ENCODE data around the gene RHOD.

RHOD gene, protein sequence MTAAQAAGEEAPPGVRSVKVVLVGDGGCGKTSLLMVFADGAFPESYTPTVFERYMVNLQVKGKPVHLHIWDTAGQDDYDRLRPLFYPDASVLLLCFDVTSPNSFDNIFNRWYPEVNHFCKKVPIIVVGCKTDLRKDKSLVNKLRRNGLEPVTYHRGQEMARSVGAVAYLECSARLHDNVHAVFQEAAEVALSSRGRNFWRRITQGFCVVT

DNA sequence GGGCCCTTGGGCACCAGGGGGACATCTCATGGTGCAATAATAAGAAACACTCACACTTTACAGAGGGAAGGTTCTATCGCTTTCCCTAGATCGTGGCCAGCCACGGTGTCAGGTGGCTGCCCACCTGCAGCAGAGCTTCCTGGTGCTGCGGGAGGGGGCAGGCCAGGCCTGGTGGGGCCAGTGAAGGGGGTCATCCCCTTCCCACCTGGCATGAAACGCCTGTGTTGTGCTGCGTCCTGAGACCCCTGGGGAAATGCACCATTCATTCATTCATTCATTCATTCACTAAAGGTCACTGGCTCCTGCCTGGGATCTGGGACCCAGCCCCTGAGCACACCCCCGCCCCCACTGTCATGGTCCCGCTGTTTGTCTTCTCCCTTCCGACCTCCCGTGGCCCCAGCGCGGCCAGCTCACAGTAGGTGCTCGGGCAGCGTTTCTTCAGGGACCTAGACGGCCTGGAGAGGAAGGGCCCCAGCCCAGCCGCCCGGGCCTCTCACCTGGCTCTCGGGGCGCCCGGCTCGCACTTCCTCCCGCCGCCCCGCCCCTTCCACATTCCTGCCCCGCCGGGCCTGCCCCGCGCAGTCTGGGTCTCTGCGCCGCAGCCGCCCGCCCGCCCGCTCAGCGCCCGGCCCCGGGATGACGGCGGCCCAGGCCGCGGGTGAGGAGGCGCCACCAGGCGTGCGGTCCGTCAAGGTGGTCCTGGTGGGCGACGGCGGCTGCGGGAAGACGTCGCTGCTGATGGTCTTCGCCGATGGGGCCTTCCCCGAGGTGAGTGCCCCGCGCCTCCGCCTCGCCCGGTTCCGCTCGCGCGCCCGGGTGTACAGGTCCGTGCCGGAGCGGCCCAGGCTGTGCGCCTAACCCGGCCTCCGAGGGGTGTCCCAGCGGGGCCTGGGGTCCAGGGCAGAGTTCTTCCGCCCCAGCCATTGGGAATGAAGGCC lies at the start of gene RHOD:
Gene RHOD, plus strand, starts transcription at position 581 of the 938 bp plus-strand sequence. Its CDS starts 56 bp downstream, at position 637.
- H3K9me3 ChIP-seq (ENCODE audit: control insufficient read depth in 5 of 5, low read length in 5 of 5), result no peaks in the 10 kb centered on the region
- H3K4me3 ChIP-seq (ENCODE audit: low read depth in 1 of 5, low read length in 5 of 5), result peak within 1 kb of the TSS; percentile 56 to 75 (median 67)
- H3K27ac ChIP-seq (ENCODE audit: low read depth, low read length), result peak within 1 kb of the TSS; percentile 16
- no peaks in the 10 kb centered on the region for H3K36me3 ChIP-seq (ENCODE audit: control insufficient read depth in 5 of 5, insufficient read depth in 5 of 5, low read length in 5 of 5)
- H3K9ac ChIP-seq (ENCODE audit: low read length in 5 of 5), result peak within 1 kb of the TSS; percentile 38 to 79 (median 69)
- peaks cover 0 to 9% (median 6%) of the 10 kb centered on the region in 5 donors for H3K27me3 ChIP-seq (ENCODE audit: control insufficient read depth in 5 of 5, insufficient read depth in 4 of 5, low read length in 5 of 5)
- peaks cover 0 to 22% (median 21%) of the 10 kb centered on the region in 5 donors for H3K4me1 ChIP-seq (ENCODE audit: control insufficient read depth in 5 of 5, insufficient read depth in 5 of 5, low read length in 5 of 5)

DNA sequence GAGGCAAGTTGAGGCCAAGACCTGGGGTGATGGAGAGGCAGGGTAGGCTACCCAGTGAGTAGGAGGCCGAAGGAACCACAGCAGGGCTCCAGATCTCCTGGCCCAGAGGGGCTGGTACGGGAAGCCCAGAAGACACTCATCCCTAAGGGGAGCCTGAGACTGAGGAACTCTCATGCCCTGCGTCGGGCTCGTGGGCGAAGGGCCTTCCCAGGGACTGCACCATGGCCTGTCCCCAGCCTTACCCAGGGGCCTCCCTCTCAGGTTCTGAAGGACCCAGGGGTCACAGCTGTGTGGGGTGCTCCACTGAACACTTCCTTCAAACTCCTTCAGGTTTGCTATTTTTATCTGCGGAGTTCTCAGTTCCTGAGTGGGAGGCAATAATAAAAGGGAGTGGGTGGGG lies 49.5 kb upstream of the RHOD start:
- no peak overlapping the region for H3K9ac ChIP-seq (ENCODE audit: low read length in 5 of 5)
- H3K4me1 ChIP-seq (ENCODE audit: control insufficient read depth in 5 of 5, insufficient read depth in 5 of 5, low read length in 5 of 5), result peaks cover 0 to 19% (median 14%) of the 10 kb centered on the region in 5 donors
- no peaks in the 10 kb centered on the region for H3K9me3 ChIP-seq (ENCODE audit: control insufficient read depth in 5 of 5, low read length in 5 of 5)
- H3K36me3 ChIP-seq (ENCODE audit: control insufficient read depth in 5 of 5, insufficient read depth in 5 of 5, low read length in 5 of 5), result no peaks in the 10 kb centered on the region
- H3K27ac ChIP-seq (ENCODE audit: low read depth, low read length), result no peak overlapping the region
- H3K27me3 ChIP-seq (ENCODE audit: control insufficient read depth in 5 of 5, insufficient read depth in 4 of 5, low read length in 5 of 5), result no peaks in the 10 kb centered on the region
- H3K4me3 ChIP-seq (ENCODE audit: low read depth in 1 of 5, low read length in 5 of 5), result peak overlapping the region in 1 of 5 donors; percentile 49

DNA sequence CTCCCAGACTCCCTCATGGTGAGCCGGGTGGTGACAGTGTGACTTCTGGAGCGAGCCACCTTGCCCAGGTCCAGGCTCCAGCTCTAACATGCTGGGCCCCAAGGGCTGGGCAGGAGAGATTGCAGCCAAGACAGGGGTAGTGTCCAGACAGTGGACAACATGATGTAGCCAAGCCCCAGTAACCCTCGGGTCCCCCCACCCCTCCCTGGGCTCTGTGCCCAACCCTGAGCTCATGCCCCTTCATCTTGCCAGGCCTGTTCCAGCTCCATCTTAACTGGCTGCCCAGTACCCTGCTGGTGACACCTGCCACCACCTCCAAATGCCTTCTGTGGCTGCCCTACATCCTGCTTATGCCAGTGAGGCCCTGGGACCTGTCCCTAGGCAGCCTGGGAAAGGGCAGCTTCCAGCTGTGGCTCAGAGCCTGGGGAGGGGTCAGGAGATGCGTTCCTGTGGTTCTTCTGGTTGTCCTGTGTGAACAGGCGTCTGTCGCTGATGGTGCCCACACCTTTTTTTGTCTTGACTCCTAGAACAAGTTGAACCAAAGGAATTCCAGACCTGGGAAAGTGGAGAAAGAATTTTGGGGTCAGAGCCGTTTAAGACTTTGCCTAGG lies 46.2 kb upstream of the RHOD start:
- H3K4me1 ChIP-seq (ENCODE audit: control insufficient read depth in 5 of 5, insufficient read depth in 5 of 5, low read length in 5 of 5), result peaks cover 0 to 27% (median 14%) of the 10 kb centered on the region in 5 donors
- no peaks in the 10 kb centered on the region for H3K36me3 ChIP-seq (ENCODE audit: control insufficient read depth in 5 of 5, insufficient read depth in 5 of 5, low read length in 5 of 5)
- no peaks in the 10 kb centered on the region for H3K27me3 ChIP-seq (ENCODE audit: control insufficient read depth in 5 of 5, insufficient read depth in 4 of 5, low read length in 5 of 5)
- H3K27ac ChIP-seq (ENCODE audit: low read depth, low read length), result no peak overlapping the region
- H3K4me3 ChIP-seq (ENCODE audit: low read depth in 1 of 5, low read length in 5 of 5), result no peak overlapping the region
- no peaks in the 10 kb centered on the region for H3K9me3 ChIP-seq (ENCODE audit: control insufficient read depth in 5 of 5, low read length in 5 of 5)
- H3K9ac ChIP-seq (ENCODE audit: low read length in 5 of 5), result no peak overlapping the region

DNA sequence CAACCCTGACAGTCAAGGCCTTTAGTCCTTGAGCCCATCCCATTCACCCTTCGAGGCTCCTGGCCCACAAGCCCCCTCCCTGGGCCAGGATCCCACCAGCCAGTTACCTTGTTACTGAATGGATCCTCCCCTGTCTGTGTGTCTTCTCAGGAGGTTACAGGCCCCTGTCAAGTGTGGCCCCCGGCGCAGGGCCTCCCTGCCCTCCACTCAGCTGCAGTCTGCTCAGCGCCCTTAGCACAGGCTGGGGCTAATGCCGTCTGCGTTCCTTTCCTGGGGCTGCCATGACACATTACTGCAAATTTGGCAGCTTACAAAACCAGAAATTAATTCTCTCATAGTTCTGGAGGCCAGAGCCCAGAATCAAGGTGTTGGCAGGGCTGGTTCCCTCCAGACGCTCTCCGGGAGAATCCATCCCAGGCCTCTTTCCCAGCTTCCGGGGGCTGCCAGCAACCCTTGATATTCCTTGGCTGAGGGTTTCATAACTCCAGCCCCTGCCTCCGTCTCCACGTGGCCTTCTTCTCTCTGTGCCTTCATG lies 43.1 kb upstream of the RHOD start:
- Histone ChIP-seq H3K27me3 (ENCODE audit: control insufficient read depth in 5 of 5, insufficient read depth in 4 of 5, low read length in 5 of 5) (no peaks in the 10 kb centered on the region), H3K4me1 (ENCODE audit: control insufficient read depth in 5 of 5, insufficient read depth in 5 of 5, low read length in 5 of 5) (peaks cover 0 to 8% (median 0%) of the 10 kb centered on the region in 5 donors), H3K27ac (ENCODE audit: low read depth, low read length) (no peak overlapping the region), H3K4me3 (ENCODE audit: low read depth in 1 of 5, low read length in 5 of 5) (no peak overlapping the region), H3K9me3 (ENCODE audit: control insufficient read depth in 5 of 5, low read length in 5 of 5) (no peaks in the 10 kb centered on the region), H3K9ac (ENCODE audit: low read length in 5 of 5) (no peak overlapping the region), H3K36me3 (ENCODE audit: control insufficient read depth in 5 of 5, insufficient read depth in 5 of 5, low read length in 5 of 5) (no peaks in the 10 kb centered on the region)

DNA sequence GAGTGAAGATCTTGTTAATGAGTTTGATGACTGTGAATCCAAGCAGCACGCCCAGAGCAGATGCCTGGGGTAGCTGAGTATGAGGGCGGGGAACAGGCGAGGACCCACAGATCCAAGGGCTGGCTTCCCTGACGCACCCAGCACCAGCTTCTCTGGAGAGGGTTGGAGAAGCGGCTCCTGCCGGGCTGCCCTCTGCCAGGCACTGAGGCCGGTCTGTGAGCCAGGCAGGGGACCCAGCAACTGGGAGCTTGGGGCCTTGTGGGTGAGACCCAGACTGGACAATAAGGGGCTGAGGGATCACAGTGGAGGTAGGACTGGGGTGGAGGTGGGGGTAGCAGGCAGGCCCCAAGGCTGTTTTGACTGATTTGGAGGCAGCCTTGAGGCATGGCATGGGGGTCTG lies 42.3 kb upstream of the RHOD start:
- Histone ChIP-seq H3K9me3 (ENCODE audit: control insufficient read depth in 5 of 5, low read length in 5 of 5) (no peaks in the 10 kb centered on the region), H3K4me1 (ENCODE audit: control insufficient read depth in 5 of 5, insufficient read depth in 5 of 5, low read length in 5 of 5) (peaks cover 0 to 8% (median 0%) of the 10 kb centered on the region in 5 donors), H3K27ac (ENCODE audit: low read depth, low read length) (no peak overlapping the region), H3K36me3 (ENCODE audit: control insufficient read depth in 5 of 5, insufficient read depth in 5 of 5, low read length in 5 of 5) (no peaks in the 10 kb centered on the region), H3K9ac (ENCODE audit: low read length in 5 of 5) (no peak overlapping the region), H3K27me3 (ENCODE audit: control insufficient read depth in 5 of 5, insufficient read depth in 4 of 5, low read length in 5 of 5) (no peaks in the 10 kb centered on the region), H3K4me3 (ENCODE audit: low read depth in 1 of 5, low read length in 5 of 5) (no peak overlapping the region)

DNA sequence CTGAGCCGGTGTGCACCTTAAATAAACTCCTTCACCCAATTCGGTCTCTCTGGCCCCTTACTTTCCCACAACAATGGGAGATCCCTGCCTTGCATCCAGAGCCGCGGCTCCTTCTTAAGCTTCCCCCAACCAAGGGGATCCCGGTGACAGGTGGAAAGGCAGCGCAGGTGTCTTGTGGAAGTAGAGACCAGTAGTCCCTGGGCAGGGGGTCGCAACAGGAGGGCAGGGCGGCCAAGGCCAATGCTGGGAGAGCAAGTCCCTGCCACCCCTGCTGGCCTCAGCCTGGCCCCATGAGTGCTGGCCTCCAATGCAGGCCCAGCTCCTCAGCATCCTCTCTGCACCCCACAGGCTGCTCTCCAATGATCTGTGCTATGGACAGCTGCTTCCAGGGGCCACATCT lies 41.6 kb upstream of the RHOD start:
- peaks cover 0 to 8% (median 0%) of the 10 kb centered on the region in 5 donors for H3K4me1 ChIP-seq (ENCODE audit: control insufficient read depth in 5 of 5, insufficient read depth in 5 of 5, low read length in 5 of 5)

DNA sequence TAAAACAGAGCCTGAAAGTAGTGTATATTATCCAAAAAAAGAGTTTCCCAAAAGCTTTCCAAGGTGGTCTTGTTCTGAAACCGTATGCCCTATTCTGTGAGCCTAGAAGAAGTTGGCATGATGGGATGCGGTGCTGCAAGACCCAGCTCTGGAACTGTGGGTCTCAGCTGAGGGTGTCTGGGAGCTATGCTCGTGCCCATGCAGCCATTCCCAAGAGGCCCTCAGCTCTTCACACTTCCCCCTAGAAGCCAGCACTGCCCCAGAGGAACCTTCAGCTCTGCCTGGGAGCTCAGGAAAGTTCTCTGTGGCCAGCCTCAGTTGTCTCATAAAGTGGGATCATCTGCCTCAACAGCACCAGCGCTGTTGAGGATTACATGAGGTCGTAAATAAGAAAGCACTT lies 40.1 kb upstream of the RHOD start:
- H3K9ac ChIP-seq (ENCODE audit: low read length in 5 of 5), result no peak overlapping the region
- peaks cover 0 to 8% (median 0%) of the 10 kb centered on the region in 5 donors for H3K4me1 ChIP-seq (ENCODE audit: control insufficient read depth in 5 of 5, insufficient read depth in 5 of 5, low read length in 5 of 5)
- H3K4me3 ChIP-seq (ENCODE audit: low read depth in 1 of 5, low read length in 5 of 5), result no peak overlapping the region
- no peak overlapping the region for H3K27ac ChIP-seq (ENCODE audit: low read depth, low read length)
- no peaks in the 10 kb centered on the region for H3K9me3 ChIP-seq (ENCODE audit: control insufficient read depth in 5 of 5, low read length in 5 of 5)
- no peaks in the 10 kb centered on the region for H3K36me3 ChIP-seq (ENCODE audit: control insufficient read depth in 5 of 5, insufficient read depth in 5 of 5, low read length in 5 of 5)
- H3K27me3 ChIP-seq (ENCODE audit: control insufficient read depth in 5 of 5, insufficient read depth in 4 of 5, low read length in 5 of 5), result no peaks in the 10 kb centered on the region

More for the DNA sequence above, 41.6 kb upstream of the RHOD start:
- Histone ChIP-seq H3K27me3 (ENCODE audit: control insufficient read depth in 5 of 5, insufficient read depth in 4 of 5, low read length in 5 of 5) (no peaks in the 10 kb centered on the region), H3K27ac (ENCODE audit: low read depth, low read length) (no peak overlapping the region), H3K4me3 (ENCODE audit: low read depth in 1 of 5, low read length in 5 of 5) (no peak overlapping the region), H3K36me3 (ENCODE audit: control insufficient read depth in 5 of 5, insufficient read depth in 5 of 5, low read length in 5 of 5) (no peaks in the 10 kb centered on the region), H3K9me3 (ENCODE audit: control insufficient read depth in 5 of 5, low read length in 5 of 5) (no peaks in the 10 kb centered on the region), H3K9ac (ENCODE audit: low read length in 5 of 5) (no peak overlapping the region)

DNA sequence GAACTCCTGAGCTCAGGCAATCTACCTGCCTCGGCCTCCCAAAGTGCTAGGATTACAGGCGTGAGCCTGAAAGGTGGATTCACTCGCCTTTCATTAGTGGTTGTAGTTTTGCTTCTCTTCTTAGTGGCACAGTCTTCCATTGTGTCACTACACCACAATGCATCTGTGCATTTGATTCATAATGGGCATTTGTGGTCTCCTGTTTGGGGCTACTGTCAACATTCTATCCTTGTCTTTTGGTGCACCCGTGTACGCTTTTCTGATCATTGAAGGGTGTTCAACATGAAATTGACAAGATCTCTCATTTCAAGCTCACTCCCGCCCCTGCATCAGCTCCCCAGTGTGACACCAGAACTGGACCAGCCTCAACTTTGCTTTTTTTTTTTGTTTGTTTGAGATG lies 35.7 kb upstream of the RHOD start:
- Histone ChIP-seq H3K27me3 (ENCODE audit: control insufficient read depth in 5 of 5, insufficient read depth in 4 of 5, low read length in 5 of 5) (peaks cover 0 to 17% (median 10%) of the 10 kb centered on the region in 5 donors), H3K4me1 (ENCODE audit: control insufficient read depth in 5 of 5, insufficient read depth in 5 of 5, low read length in 5 of 5) (peaks cover 2 to 20% (median 18%) of the 10 kb centered on the region in 5 donors), H3K4me3 (ENCODE audit: low read depth in 1 of 5, low read length in 5 of 5) (no peak overlapping the region), H3K9ac (ENCODE audit: low read length in 5 of 5) (no peak overlapping the region), H3K27ac (ENCODE audit: low read depth, low read length) (no peak overlapping the region), H3K36me3 (ENCODE audit: control insufficient read depth in 5 of 5, insufficient read depth in 5 of 5, low read length in 5 of 5) (no peaks in the 10 kb centered on the region), H3K9me3 (ENCODE audit: control insufficient read depth in 5 of 5, low read length in 5 of 5) (no peaks in the 10 kb centered on the region)

DNA sequence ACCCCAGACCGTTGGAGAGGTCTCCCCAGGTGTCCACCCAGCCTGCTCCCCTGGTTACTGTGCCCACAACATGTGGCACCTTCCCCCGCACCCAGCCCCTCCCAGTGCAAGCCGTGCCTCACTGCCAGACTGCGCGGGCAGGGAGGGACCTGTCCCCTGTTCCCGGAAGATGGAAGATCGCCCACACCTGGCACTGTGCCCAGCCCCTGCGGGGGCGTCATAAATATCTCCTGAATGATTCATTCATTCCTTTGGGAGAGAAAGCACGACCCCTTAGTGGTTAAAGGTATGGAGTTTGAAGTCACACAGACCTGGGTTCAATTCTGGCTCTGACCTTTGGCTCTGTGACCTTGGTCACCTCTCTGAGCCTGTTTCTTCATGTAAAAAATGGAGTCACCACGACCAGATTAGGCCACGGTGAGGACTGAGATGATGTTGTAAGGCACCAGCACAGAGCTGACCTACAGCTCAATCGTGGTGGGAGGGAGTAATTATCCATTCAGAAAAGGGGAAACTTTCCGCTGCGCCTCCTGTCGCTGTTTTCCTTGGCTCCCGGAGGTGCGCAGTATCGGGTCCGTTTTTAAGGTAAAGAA lies 34.2 kb upstream of the RHOD start:
- Histone ChIP-seq H3K36me3 (ENCODE audit: control insufficient read depth in 5 of 5, insufficient read depth in 5 of 5, low read length in 5 of 5) (no peaks in the 10 kb centered on the region), H3K27ac (ENCODE audit: low read depth, low read length) (no peak overlapping the region), H3K4me1 (ENCODE audit: control insufficient read depth in 5 of 5, insufficient read depth in 5 of 5, low read length in 5 of 5) (peaks cover 2 to 20% (median 18%) of the 10 kb centered on the region in 5 donors), H3K4me3 (ENCODE audit: low read depth in 1 of 5, low read length in 5 of 5) (peak overlapping the region; percentile 32 to 67 (median 44)), H3K9me3 (ENCODE audit: control insufficient read depth in 5 of 5, low read length in 5 of 5) (no peaks in the 10 kb centered on the region), H3K27me3 (ENCODE audit: control insufficient read depth in 5 of 5, insufficient read depth in 4 of 5, low read length in 5 of 5) (peaks cover 0 to 20% (median 10%) of the 10 kb centered on the region in 5 donors), H3K9ac (ENCODE audit: low read length in 5 of 5) (no peak overlapping the region)

Measured in subcutaneous abdominal adipose tissue (tissue), 5 donors.